NCI-H510A treated with DMSO at 0.1 percent for 48 hours (cell line): ENCODE results near the gene MTERF1.
"Not testable (repeated sequence)": the region's sequence is repeated elsewhere in the genome, so short reads cannot be mapped to it uniquely, and the experiment has no call there.

ENCODE experiments used
- DNase-seq: peaks from one replicate; lab custom pipeline; 2025; lab: John Stamatoyannopoulos, UW

Gene MTERF1

GRCh38 chr7:91883676-91884362 is 3.3 kb upstream of the MTERF1 start:
- DNase-seq, result no peak

GRCh38 chr7:91880016-91880412 is 488 bp downstream of the MTERF1 start:
- no peak for DNase-seq

GRCh38 chr7:91876391-91877133 is 3.9 kb downstream of the MTERF1 start:
- peak; percentile 1 for DNase-seq

GRCh38 chr7:91875851-91876250 is 4.7 kb downstream of the MTERF1 start:
- no peak for DNase-seq

- no peak for DNase-seq
Measured at GRCh38 chr7:91872928-91873327, 7.6 kb downstream of the MTERF1 start.

- no peak for DNase-seq
Measured at GRCh38 chr7:91872069-91872468, 8.4 kb downstream of the MTERF1 start.

- DNase-seq, result no peak
Measured at GRCh38 chr7:91869661-91870060, 10.8 kb downstream of the MTERF1 start.

GRCh38 chr7:91866599-91867148 is 13.8 kb downstream of the MTERF1 start:
- DNase-seq, result no peak

- DNase-seq, result no peak
Measured at GRCh38 chr7:91865511-91865910, 15.0 kb downstream of the MTERF1 start.

GRCh38 chr7:91864604-91865003 is 15.9 kb downstream of the MTERF1 start:
- not testable (repeated sequence) for DNase-seq

GRCh38 chr7:91864070-91864469 is 16.4 kb downstream of the MTERF1 start:
- DNase-seq, result no peak

- DNase-seq, result no peak
Measured at GRCh38 chr7:91852263-91852741, 28.2 kb downstream of the MTERF1 start.

- DNase-seq, result no peak
Measured at GRCh38 chr7:91850455-91850854, 30.0 kb downstream of the MTERF1 start.

- no peak for DNase-seq
Measured at GRCh38 chr7:91847876-91848588, 32.5 kb downstream of the MTERF1 start.

GRCh38 chr7:91847231-91847630 is 33.3 kb downstream of the MTERF1 start:
- DNase-seq, result no peak

- no peak for DNase-seq
Measured at GRCh38 chr7:91846436-91846835, 34.1 kb downstream of the MTERF1 start.

- no peak for DNase-seq
Measured at GRCh38 chr7:91843831-91844230, 36.7 kb downstream of the MTERF1 start.

GRCh38 chr7:91838439-91838838 is 42.1 kb downstream of the MTERF1 start:
- DNase-seq, result no peak

GRCh38 chr7:91837397-91838070 is 43.0 kb downstream of the MTERF1 start:
- no peak for DNase-seq

- DNase-seq, result no peak
Measured at GRCh38 chr7:91835826-91836368, 44.6 kb downstream of the MTERF1 start.

GRCh38 chr7:91835091-91835825 is 45.2 kb downstream of the MTERF1 start:
- DNase-seq, result no peak
